HEK293 (cell line): Measurements from ENCODE around the gene DBN1.

Source experiments
- CTCF ChIA-PET: fragments of 350-600 bp; formaldehyde crosslinking; extraction: SDS; loops from one replicate; lab custom pipeline; 2021; ENCODE audit warnings: antibody characterized with exemption; lab: Yijun Ruan, JAX
- POLR2A ChIA-PET: fragments of 300-600 bp; formaldehyde crosslinking; extraction: SDS; loops from one replicate; lab custom pipeline; 2020; ENCODE audit warnings: antibody characterized with exemption, inconsistent platforms; lab: Yijun Ruan, JAX
- H3K27ac ChIP-seq: fragments of 200-500 bp; sonication (Bioruptor generic); 2 replicates; pipeline ENCODE4 v1.5.1; 2014; ENCODE audit warnings: low read depth, low read length, control low read depth, inconsistent platforms; ENCODE audit errors: extremely low read depth
- H3K36me3 ChIP-seq, 2 experiments: fragments of 200-500 bp in 1 of 2; sonication (Bioruptor generic) in 1 of 2; 1 replicate in 1 of 2; 2 replicates in 1 of 2; pipeline ENCODE4 v1.5.1; 2014 to 2017; ENCODE audit warnings: inconsistent platforms in 2 of 2, low read length in 2 of 2; ENCODE audit not compliant: control insufficient read depth in 2 of 2, insufficient read depth in 1 of 2
- H3K4me1 ChIP-seq: fragments of 200-500 bp; sonication (Bioruptor generic); 2 replicates; pipeline ENCODE4 v1.5.1; 2014; ENCODE audit warnings: mild to moderate bottlenecking, low read length, inconsistent platforms; ENCODE audit not compliant: control insufficient read depth, insufficient read depth
- H3K4me3 ChIP-seq: 2 replicates; pipeline ENCODE4 v1.5.1; 2011; ENCODE audit warnings: low read depth, mild to moderate bottlenecking, control low read depth, low read length, moderate library complexity
- H3K9me3 ChIP-seq: fragments of 200-500 bp; sonication (Bioruptor generic); 2 replicates; pipeline ENCODE4 v1.5.1; 2014; ENCODE audit warnings: low read depth, low read length, inconsistent platforms; ENCODE audit not compliant: control insufficient read depth, insufficient read depth
- OVOL3 ChIP-seq: fragments of 450-650 bp; formaldehyde crosslinking; IDR thresholded peaks from 2 replicates; pipeline ENCODE4 v1.5.1; 2016; ENCODE audit warnings: missing biosample characterization, missing genetic modification characterization
- RBAK ChIP-seq: fragments of 450-650 bp; formaldehyde crosslinking; IDR thresholded peaks from 2 replicates; pipeline ENCODE4 v1.5.1; 2016; ENCODE audit warnings: missing biosample characterization, missing genetic modification characterization
- SCRT1 ChIP-seq: fragments of 450-650 bp; formaldehyde crosslinking; IDR thresholded peaks from 2 replicates; pipeline ENCODE4 v1.5.1; 2016; ENCODE audit warnings: missing biosample characterization, missing genetic modification characterization, borderline replicate concordance
- SETDB1 ChIP-seq: IDR thresholded peaks from one replicate; pipeline ENCODE4 v1.6.1; 2017; ENCODE audit warnings: mild to moderate bottlenecking, low read length, moderate library complexity, mixed read lengths; ENCODE audit not compliant: insufficient read length
- ZNF10 ChIP-seq: fragments of 450-650 bp; formaldehyde crosslinking; IDR thresholded peaks from 2 replicates; pipeline ENCODE4 v1.5.1; 2017; ENCODE audit warnings: missing biosample characterization, missing genetic modification characterization
- ZNF175 ChIP-seq: fragments of 450-650 bp; formaldehyde crosslinking; IDR thresholded peaks from 2 replicates; pipeline ENCODE4 v1.5.1; 2016; ENCODE audit warnings: missing biosample characterization, missing genetic modification characterization
- ZNF19 ChIP-seq: fragments of 450-650 bp; formaldehyde crosslinking; IDR thresholded peaks from 2 replicates; pipeline ENCODE4; 2016; ENCODE audit warnings: missing biosample characterization, missing genetic modification characterization, low read depth
- ZNF266 ChIP-seq: fragments of 450-650 bp; formaldehyde crosslinking; IDR thresholded peaks from 2 replicates; pipeline ENCODE4 v1.5.1; 2016; ENCODE audit warnings: missing biosample characterization, missing genetic modification characterization, low read depth
- ZNF341 ChIP-seq: fragments of 450-650 bp; formaldehyde crosslinking; IDR thresholded peaks from 2 replicates; pipeline ENCODE4; 2016; ENCODE audit warnings: low read depth, missing biosample characterization, missing genetic modification characterization
- ZNF426 ChIP-seq: fragments of 450-650 bp; formaldehyde crosslinking; IDR thresholded peaks from 2 replicates; pipeline ENCODE4 v1.5.1; 2017; ENCODE audit warnings: missing biosample characterization, missing genetic modification characterization, mild to moderate bottlenecking, inconsistent platforms, moderate library complexity
- ZNF549 ChIP-seq: fragments of 450-650 bp; IDR thresholded peaks from 2 replicates; pipeline ENCODE4 v1.5.1; 2018; ENCODE audit warnings: missing biosample characterization, missing genetic modification characterization, mild to moderate bottlenecking, inconsistent platforms, moderate library complexity
- ZNF707 ChIP-seq: fragments of 450-650 bp; formaldehyde crosslinking; IDR thresholded peaks from 2 replicates; pipeline ENCODE4 v1.5.1; 2016; ENCODE audit warnings: missing biosample characterization, missing genetic modification characterization
- ZNF76 ChIP-seq: fragments of 450-650 bp; formaldehyde crosslinking; IDR thresholded peaks from 2 replicates; pipeline ENCODE4; 2016; ENCODE audit warnings: low read depth, missing biosample characterization, missing genetic modification characterization, borderline replicate concordance
- ZNF768 ChIP-seq: fragments of 450-650 bp; formaldehyde crosslinking; IDR thresholded peaks from 2 replicates; pipeline ENCODE4 v1.5.1; 2018; ENCODE audit warnings: missing biosample characterization, mild to moderate bottlenecking, missing genetic modification characterization
- ZNF791 ChIP-seq: fragments of 450-650 bp; formaldehyde crosslinking; IDR thresholded peaks from 2 replicates; pipeline ENCODE4 v1.5.1; 2016; ENCODE audit warnings: missing biosample characterization, missing genetic modification characterization
- ZSCAN23 ChIP-seq: fragments of 450-650 bp; formaldehyde crosslinking; IDR thresholded peaks from 2 replicates; pipeline ENCODE4 v1.5.1; 2016; ENCODE audit warnings: missing biosample characterization, missing genetic modification characterization
- TF ChIP-seq, protein P1 (sequence below): fragments of 450-650 bp; formaldehyde crosslinking; IDR thresholded peaks from 2 replicates; pipeline ENCODE4 v1.5.1; 2016; ENCODE audit warnings: missing biosample characterization, missing genetic modification characterization
- TF ChIP-seq, protein P2 (sequence below): fragments of 450-650 bp; formaldehyde crosslinking; IDR thresholded peaks from 2 replicates; pipeline ENCODE4 v1.5.1; 2016; ENCODE audit warnings: missing biosample characterization, missing genetic modification characterization
- TF ChIP-seq, protein P3 (sequence below): fragments of 450-650 bp; formaldehyde crosslinking; IDR thresholded peaks from 2 replicates; pipeline ENCODE4 v1.5.1; 2016; ENCODE audit warnings: missing biosample characterization, missing genetic modification characterization, borderline replicate concordance
- TF ChIP-seq, protein P4 (sequence below): fragments of 450-650 bp; formaldehyde crosslinking; IDR thresholded peaks from 2 replicates; pipeline ENCODE4 v1.5.1; 2016; ENCODE audit warnings: missing biosample characterization, missing genetic modification characterization
- TF ChIP-seq, protein P5 (sequence below): fragments of 450-650 bp; formaldehyde crosslinking; IDR thresholded peaks from 2 replicates; pipeline ENCODE4 v1.5.1; 2016; ENCODE audit warnings: missing biosample characterization, missing genetic modification characterization

DBN1 gene

DNA sequence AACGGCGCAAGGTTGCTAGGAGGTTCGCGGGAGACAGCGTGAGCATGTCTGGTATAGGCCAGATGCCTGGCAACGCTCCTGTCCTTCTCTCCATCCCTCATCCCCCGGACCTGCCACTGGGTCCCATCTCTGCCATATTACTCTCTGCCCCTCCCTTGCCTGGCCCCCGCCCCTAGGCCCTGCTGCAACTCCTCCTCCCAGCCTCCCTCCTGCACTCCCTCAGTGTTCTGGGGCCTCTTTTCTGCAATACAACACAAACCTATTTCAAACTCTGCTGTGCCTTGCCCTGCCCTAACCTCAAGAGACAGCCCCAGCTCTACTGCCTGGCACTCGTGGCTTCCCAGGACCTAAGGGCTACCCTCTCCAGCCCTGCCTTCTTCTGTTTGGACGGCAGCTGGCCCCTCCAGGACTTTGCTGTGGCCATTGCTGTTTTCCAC is 8.9 kb upstream of the DBN1 start:
- POLR2A ChIA-PET, result interaction anchor here (0.7 to 8.1 kb wide), 2 partner anchors 12 to 48 kb away, joined by 3 to 106 read pairs; partner anchors contain the start of gene PDLIM7
- Histone ChIP-seq H3K4me1 (no peaks in the 10 kb centered on the region), H3K4me3 (no peak overlapping the region), H3K27ac (no peak overlapping the region), H3K36me3 (peaks cover 7 to 44% of the 10 kb centered on the region in 2 experiments; a peak in 2 of 3 replicates), H3K9me3 (no peaks in the 10 kb centered on the region)
- TF ChIP-seq ZNF341 (tag by site-specific recombination) (no peak), ZNF76 (no peak), ZNF426 (tag by site-specific recombination) (no peak), ZNF266 (tag by site-specific recombination) (no peak), ZSCAN23 (no peak), ZNF175 (tag by site-specific recombination) (no peak)
- TF ChIP-seq, protein P1, sequence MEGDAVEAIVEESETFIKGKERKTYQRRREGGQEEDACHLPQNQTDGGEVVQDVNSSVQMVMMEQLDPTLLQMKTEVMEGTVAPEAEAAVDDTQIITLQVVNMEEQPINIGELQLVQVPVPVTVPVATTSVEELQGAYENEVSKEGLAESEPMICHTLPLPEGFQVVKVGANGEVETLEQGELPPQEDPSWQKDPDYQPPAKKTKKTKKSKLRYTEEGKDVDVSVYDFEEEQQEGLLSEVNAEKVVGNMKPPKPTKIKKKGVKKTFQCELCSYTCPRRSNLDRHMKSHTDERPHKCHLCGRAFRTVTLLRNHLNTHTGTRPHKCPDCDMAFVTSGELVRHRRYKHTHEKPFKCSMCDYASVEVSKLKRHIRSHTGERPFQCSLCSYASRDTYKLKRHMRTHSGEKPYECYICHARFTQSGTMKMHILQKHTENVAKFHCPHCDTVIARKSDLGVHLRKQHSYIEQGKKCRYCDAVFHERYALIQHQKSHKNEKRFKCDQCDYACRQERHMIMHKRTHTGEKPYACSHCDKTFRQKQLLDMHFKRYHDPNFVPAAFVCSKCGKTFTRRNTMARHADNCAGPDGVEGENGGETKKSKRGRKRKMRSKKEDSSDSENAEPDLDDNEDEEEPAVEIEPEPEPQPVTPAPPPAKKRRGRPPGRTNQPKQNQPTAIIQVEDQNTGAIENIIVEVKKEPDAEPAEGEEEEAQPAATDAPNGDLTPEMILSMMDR (tag by site-specific recombination), result no peak
- TF ChIP-seq, protein P2, sequence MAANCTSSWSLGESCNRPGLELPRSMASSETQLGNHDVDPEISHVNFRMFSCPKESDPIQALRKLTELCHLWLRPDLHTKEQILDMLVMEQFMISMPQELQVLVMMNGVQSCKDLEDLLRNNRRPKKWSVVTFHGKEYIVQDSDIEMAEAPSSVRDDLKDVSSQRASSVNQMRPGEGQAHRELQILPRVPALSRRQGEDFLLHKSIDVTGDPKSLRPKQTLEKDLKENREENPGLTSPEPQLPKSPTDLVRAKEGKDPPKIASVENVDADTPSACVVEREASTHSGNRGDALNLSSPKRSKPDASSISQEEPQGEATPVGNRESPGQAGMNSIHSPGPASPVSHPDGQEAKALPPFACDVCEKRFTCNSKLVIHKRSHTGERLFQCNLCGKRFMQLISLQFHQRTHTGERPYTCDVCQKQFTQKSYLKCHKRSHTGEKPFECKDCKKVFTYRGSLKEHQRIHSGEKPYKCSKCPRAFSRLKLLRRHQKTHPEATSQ (tag by site-specific recombination), result no peak
- TF ChIP-seq, protein P3, sequence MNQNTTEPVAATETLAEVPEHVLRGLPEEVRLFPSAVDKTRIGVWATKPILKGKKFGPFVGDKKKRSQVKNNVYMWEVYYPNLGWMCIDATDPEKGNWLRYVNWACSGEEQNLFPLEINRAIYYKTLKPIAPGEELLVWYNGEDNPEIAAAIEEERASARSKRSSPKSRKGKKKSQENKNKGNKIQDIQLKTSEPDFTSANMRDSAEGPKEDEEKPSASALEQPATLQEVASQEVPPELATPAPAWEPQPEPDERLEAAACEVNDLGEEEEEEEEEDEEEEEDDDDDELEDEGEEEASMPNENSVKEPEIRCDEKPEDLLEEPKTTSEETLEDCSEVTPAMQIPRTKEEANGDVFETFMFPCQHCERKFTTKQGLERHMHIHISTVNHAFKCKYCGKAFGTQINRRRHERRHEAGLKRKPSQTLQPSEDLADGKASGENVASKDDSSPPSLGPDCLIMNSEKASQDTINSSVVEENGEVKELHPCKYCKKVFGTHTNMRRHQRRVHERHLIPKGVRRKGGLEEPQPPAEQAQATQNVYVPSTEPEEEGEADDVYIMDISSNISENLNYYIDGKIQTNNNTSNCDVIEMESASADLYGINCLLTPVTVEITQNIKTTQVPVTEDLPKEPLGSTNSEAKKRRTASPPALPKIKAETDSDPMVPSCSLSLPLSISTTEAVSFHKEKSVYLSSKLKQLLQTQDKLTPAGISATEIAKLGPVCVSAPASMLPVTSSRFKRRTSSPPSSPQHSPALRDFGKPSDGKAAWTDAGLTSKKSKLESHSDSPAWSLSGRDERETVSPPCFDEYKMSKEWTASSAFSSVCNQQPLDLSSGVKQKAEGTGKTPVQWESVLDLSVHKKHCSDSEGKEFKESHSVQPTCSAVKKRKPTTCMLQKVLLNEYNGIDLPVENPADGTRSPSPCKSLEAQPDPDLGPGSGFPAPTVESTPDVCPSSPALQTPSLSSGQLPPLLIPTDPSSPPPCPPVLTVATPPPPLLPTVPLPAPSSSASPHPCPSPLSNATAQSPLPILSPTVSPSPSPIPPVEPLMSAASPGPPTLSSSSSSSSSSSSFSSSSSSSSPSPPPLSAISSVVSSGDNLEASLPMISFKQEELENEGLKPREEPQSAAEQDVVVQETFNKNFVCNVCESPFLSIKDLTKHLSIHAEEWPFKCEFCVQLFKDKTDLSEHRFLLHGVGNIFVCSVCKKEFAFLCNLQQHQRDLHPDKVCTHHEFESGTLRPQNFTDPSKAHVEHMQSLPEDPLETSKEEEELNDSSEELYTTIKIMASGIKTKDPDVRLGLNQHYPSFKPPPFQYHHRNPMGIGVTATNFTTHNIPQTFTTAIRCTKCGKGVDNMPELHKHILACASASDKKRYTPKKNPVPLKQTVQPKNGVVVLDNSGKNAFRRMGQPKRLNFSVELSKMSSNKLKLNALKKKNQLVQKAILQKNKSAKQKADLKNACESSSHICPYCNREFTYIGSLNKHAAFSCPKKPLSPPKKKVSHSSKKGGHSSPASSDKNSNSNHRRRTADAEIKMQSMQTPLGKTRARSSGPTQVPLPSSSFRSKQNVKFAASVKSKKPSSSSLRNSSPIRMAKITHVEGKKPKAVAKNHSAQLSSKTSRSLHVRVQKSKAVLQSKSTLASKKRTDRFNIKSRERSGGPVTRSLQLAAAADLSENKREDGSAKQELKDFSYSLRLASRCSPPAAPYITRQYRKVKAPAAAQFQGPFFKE (tag by site-specific recombination), result no peak
- TF ChIP-seq, protein P4, sequence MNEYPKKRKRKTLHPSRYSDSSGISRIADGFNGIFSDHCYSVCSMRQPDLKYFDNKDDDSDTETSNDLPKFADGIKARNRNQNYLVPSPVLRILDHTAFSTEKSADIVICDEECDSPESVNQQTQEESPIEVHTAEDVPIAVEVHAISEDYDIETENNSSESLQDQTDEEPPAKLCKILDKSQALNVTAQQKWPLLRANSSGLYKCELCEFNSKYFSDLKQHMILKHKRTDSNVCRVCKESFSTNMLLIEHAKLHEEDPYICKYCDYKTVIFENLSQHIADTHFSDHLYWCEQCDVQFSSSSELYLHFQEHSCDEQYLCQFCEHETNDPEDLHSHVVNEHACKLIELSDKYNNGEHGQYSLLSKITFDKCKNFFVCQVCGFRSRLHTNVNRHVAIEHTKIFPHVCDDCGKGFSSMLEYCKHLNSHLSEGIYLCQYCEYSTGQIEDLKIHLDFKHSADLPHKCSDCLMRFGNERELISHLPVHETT (tag by site-specific recombination), result no peak
- CTCF ChIA-PET, result interaction anchor here (0.8 kb wide), 1 partner anchor 11 kb away, joined by 4 read pairs; no protein-coding TSS in a partner anchor

DNA sequence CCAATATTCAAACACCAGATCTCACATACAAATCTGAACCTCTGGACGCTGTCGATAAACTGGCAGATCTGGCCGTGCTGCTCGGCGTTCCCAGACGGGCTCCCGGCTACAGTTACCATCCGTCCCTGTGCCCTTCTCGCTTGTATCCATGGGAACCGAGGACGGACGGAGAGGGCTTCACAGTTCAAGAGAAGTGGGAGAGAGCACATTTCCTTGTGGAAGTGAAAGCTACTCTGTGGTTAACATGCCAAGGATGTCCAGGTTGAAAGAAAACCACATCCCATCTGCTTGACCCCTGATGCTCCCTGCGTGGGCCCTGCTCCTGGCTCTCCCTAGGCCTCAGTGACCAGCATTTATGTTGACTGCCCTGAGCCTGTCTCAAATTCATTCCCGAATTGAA is 6.3 kb upstream of the DBN1 start:
- CTCF ChIA-PET, result interaction anchor here (0.6 to 1.6 kb wide), 2 partner anchors 21 to 128 kb away, joined by 3 to 11 read pairs; no protein-coding TSS in a partner anchor
- H3K36me3 ChIP-seq, result peaks cover 0 to 28% of the 10 kb centered on the region in 2 experiments; a peak in 1 of 3 replicates
- POLR2A ChIA-PET, result interaction anchor here (1.1 to 8.1 kb wide), 4 partner anchors 11 to 25 kb away, joined by 4 to 106 read pairs (median 10); partner anchors contain the start of gene PDLIM7
- no peaks in the 10 kb centered on the region for H3K9me3 ChIP-seq
- no peak overlapping the region for H3K27ac ChIP-seq
- no peak overlapping the region for H3K4me3 ChIP-seq
- H3K4me1 ChIP-seq, result no peaks in the 10 kb centered on the region; the same call in 1 of the 2 replicates
- TF ChIP-seq SCRT1 (no peak), RBAK (tag by site-specific recombination) (no peak), OVOL3 (tag by site-specific recombination) (no peak), ZNF10 (tag by site-specific recombination) (no peak), SETDB1 (no peak), ZNF791 (no peak), ZNF768 (tag by site-specific recombination) (no peak), ZNF549 (no peak), ZNF707 (tag by site-specific recombination) (no peak), ZNF19 (tag by site-specific recombination) (no peak)
- TF ChIP-seq, protein P5, sequence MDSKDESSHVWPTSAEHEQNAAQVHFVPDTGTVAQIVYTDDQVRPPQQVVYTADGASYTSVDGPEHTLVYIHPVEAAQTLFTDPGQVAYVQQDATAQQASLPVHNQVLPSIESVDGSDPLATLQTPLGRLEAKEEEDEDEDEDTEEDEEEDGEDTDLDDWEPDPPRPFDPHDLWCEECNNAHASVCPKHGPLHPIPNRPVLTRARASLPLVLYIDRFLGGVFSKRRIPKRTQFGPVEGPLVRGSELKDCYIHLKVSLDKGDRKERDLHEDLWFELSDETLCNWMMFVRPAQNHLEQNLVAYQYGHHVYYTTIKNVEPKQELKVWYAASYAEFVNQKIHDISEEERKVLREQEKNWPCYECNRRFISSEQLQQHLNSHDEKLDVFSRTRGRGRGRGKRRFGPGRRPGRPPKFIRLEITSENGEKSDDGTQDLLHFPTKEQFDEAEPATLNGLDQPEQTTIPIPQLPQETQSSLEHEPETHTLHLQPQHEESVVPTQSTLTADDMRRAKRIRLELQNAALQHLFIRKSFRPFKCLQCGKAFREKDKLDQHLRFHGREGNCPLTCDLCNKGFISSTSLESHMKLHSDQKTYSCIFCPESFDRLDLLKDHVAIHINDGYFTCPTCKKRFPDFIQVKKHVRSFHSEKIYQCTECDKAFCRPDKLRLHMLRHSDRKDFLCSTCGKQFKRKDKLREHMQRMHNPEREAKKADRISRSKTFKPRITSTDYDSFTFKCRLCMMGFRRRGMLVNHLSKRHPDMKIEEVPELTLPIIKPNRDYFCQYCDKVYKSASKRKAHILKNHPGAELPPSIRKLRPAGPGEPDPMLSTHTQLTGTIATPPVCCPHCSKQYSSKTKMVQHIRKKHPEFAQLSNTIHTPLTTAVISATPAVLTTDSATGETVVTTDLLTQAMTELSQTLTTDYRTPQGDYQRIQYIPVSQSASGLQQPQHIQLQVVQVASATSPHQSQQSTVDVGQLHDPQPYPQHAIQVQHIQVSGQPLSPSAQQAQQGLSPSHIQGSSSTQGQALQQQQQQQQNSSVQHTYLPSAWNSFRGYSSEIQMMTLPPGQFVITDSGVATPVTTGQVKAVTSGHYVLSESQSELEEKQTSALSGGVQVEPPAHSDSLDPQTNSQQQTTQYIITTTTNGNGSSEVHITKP (tag by site-specific recombination), result no peak
